GM12878 (cell line): ENCODE data around the gene MYOCD. TPM values are rescaled to one million over a fixed set of nuclear protein-coding genes. Genes with fewer than 3 reads are reported as not detected.

Experiments used
- FOXM1 ChIP-seq: IDR thresholded peaks from 2 replicates; pipeline ENCODE4 v1.6.1; 2012; ENCODE audit warnings: low read depth, mild to moderate bottlenecking, inconsistent platforms, low read length, moderate library complexity
- HSF1 ChIP-seq: fragments of 150-350 bp; IDR thresholded peaks from 2 replicates; pipeline ENCODE4 v1.6.1; 2014; ENCODE audit warnings: mild to moderate bottlenecking, low read depth, low read length
- KLF5 ChIP-seq: fragments of 450-650 bp; IDR thresholded peaks from 2 replicates; pipeline ENCODE4 v1.6.1; 2014; ENCODE audit warnings: mild to moderate bottlenecking; ENCODE audit not compliant: partially characterized antibody
- MTA3 ChIP-seq: IDR thresholded peaks from 2 replicates; pipeline ENCODE4 v1.6.1; 2012; ENCODE audit warnings: low read length, inconsistent platforms, borderline replicate concordance
- MYC ChIP-seq: IDR thresholded peaks from 2 replicates; pipeline ENCODE4 v1.6.1; 2011; ENCODE audit warnings: mild to moderate bottlenecking, low read length, moderate library complexity, inconsistent platforms; ENCODE audit not compliant: insufficient read depth, insufficient replicate concordance, insufficient read length, severe bottlenecking
- NFIC ChIP-seq: IDR thresholded peaks from 2 replicates; pipeline ENCODE4 v1.6.1; 2012; ENCODE audit warnings: low read depth, mild to moderate bottlenecking, inconsistent platforms, low read length, moderate library complexity
- NFYA ChIP-seq: IDR thresholded peaks from 2 replicates; pipeline ENCODE4 v1.6.1; 2011; ENCODE audit warnings: low read depth, mild to moderate bottlenecking, low read length, improper control_type of control experiment, borderline replicate concordance
- PAX5 ChIP-seq: IDR thresholded peaks from 2 replicates; pipeline ENCODE4 v1.6.1; 2011; ENCODE audit warnings: low read depth, low read length, borderline replicate concordance
- PKNOX1 ChIP-seq: fragments of 450-650 bp; IDR thresholded peaks from 2 replicates; pipeline ENCODE4 v1.6.1; 2016; ENCODE audit warnings: mild to moderate bottlenecking
- SMAD1 ChIP-seq: fragments of 450-650 bp; IDR thresholded peaks from 2 replicates; pipeline ENCODE4 v1.6.1; 2018; ENCODE audit warnings: mild to moderate bottlenecking, low read depth; ENCODE audit not compliant: partially characterized antibody
- SMARCA5 ChIP-seq: fragments of 450-650 bp; IDR thresholded peaks from 2 replicates; pipeline ENCODE4 v1.6.1; 2017; ENCODE audit warnings: mild to moderate bottlenecking
- STAT3 ChIP-seq: IDR thresholded peaks from 2 replicates; pipeline ENCODE4 v1.6.1; 2011; ENCODE audit warnings: low read depth, low read length, improper control_type of control experiment
- TAF1 ChIP-seq: IDR thresholded peaks from 2 replicates; pipeline ENCODE4 v1.6.1; 2011; ENCODE audit warnings: mild to moderate bottlenecking, low read depth, low read length, borderline replicate concordance
- TCF12 ChIP-seq: IDR thresholded peaks from 2 replicates; pipeline ENCODE4 v1.6.1; 2011; ENCODE audit warnings: low read depth, mild to moderate bottlenecking, low read length
- WRNIP1 ChIP-seq: IDR thresholded peaks from 2 replicates; pipeline ENCODE4 v1.6.1; 2011; ENCODE audit warnings: low read depth, low read length, improper control_type of control experiment, borderline replicate concordance
- YY1 ChIP-seq: IDR thresholded peaks from 2 replicates; pipeline ENCODE4 v1.6.1; 2011; ENCODE audit warnings: low read depth, mild to moderate bottlenecking, low read length
- polyA plus RNA-seq, 11 experiments: library from polyadenylated mRNA; depleted of rRNA in 4 of 11; unstranded in 6 of 11; stranded (reverse) in 5 of 11; fragments of >200 nt; fragmentation: Nextera tagmentation in 4 of 11; fragmentation: Illumina TruSeq in 1 of 11; extraction: Ambion mirVana in 4 of 11; extraction: Trizol in 1 of 11; gene quantifications; 1 replicate in 1 of 11; 2 replicates in 10 of 11; pipeline versions ENCODE4 v1.2.1 to v1.2.3, GENCODE V29; 2011 to 2016; ENCODE audit warnings: inconsistent platforms in 2 of 11, missing spikeins in 2 of 11, low read depth in 1 of 11
- total RNA-seq, 4 experiments: library from RNA; depleted of rRNA in 3 of 4; stranded (reverse); fragments of >200 nt in 3 of 4; fragmentation: Illumina TruSeq in 1 of 4; extraction: Trizol in 1 of 4; gene quantifications; 2 replicates each; pipeline versions ENCODE4 v1.2.1 to v1.2.3, GENCODE V29; 2013 to 2021
- TF ChIP-seq, protein P1 (sequence below): fragments of 450-650 bp; IDR thresholded peaks from 2 replicates; pipeline ENCODE4 v1.6.1; 2017; ENCODE audit warnings: mild to moderate bottlenecking, moderate library complexity
- TF ChIP-seq, protein P2 (sequence below): IDR thresholded peaks from 2 replicates; pipeline ENCODE4 v1.6.1; 2011; ENCODE audit warnings: low read depth, low read length, improper control_type of control experiment, borderline replicate concordance
- TF ChIP-seq, protein P3 (sequence below): IDR thresholded peaks from 2 replicates; pipeline ENCODE4 v1.6.1; 2012; ENCODE audit warnings: low read depth, low read length, improper control_type of control experiment
- TF ChIP-seq, protein P4 (sequence below): IDR thresholded peaks from 2 replicates; pipeline ENCODE4 v1.6.1; 2011; ENCODE audit warnings: borderline replicate concordance, low read depth, mild to moderate bottlenecking, moderate library complexity, mixed read lengths, low read length; ENCODE audit not compliant: insufficient read depth; ENCODE audit errors: extremely low read length

MYOCD gene
- total and polyA plus RNA-seq, 10 of the 15 experiments (the other 5 are each of a cell fraction or from before 2014, with no cell fraction given), result not detected

GRCh38 chr17:12815642-12816141 is 150.0 kb downstream of the MYOCD start (continued):
- TF ChIP-seq, protein P1, sequence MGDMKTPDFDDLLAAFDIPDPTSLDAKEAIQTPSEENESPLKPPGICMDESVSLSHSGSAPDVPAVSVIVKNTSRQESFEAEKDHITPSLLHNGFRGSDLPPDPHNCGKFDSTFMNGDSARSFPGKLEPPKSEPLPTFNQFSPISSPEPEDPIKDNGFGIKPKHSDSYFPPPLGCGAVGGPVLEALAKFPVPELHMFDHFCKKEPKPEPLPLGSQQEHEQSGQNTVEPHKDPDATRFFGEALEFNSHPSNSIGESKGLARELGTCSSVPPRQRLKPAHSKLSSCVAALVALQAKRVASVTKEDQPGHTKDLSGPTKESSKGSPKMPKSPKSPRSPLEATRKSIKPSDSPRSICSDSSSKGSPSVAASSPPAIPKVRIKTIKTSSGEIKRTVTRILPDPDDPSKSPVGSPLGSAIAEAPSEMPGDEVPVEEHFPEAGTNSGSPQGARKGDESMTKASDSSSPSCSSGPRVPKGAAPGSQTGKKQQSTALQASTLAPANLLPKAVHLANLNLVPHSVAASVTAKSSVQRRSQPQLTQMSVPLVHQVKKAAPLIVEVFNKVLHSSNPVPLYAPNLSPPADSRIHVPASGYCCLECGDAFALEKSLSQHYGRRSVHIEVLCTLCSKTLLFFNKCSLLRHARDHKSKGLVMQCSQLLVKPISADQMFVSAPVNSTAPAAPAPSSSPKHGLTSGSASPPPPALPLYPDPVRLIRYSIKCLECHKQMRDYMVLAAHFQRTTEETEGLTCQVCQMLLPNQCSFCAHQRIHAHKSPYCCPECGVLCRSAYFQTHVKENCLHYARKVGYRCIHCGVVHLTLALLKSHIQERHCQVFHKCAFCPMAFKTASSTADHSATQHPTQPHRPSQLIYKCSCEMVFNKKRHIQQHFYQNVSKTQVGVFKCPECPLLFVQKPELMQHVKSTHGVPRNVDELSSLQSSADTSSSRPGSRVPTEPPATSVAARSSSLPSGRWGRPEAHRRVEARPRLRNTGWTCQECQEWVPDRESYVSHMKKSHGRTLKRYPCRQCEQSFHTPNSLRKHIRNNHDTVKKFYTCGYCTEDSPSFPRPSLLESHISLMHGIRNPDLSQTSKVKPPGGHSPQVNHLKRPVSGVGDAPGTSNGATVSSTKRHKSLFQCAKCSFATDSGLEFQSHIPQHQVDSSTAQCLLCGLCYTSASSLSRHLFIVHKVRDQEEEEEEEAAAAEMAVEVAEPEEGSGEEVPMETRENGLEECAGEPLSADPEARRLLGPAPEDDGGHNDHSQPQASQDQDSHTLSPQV, result no peak
- TF ChIP-seq, protein P2, sequence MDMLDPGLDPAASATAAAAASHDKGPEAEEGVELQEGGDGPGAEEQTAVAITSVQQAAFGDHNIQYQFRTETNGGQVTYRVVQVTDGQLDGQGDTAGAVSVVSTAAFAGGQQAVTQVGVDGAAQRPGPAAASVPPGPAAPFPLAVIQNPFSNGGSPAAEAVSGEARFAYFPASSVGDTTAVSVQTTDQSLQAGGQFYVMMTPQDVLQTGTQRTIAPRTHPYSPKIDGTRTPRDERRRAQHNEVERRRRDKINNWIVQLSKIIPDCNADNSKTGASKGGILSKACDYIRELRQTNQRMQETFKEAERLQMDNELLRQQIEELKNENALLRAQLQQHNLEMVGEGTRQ, result no peak
- TF ChIP-seq TAF1 (peak; percentile 61; the same call in 1 of the 2 replicates), HSF1 (no peak), TCF12 (no peak), PKNOX1 (no peak), MTA3 (peak; percentile 69; the same call in 1 of the 2 replicates), NFYA (no peak), MYC (no peak), KLF5 (no peak), YY1 (0 out of 2 replicates have a peak, but pooled peaks have one; percentile 35), WRNIP1 (no peak), PAX5 (peak; percentile 98), NFIC (peak; percentile 86), SMAD1 (no peak), STAT3 (no peak), SMARCA5 (no peak), FOXM1 (peak; percentile 51; the same call in 1 of the 2 replicates)
- TF ChIP-seq, protein P3, sequence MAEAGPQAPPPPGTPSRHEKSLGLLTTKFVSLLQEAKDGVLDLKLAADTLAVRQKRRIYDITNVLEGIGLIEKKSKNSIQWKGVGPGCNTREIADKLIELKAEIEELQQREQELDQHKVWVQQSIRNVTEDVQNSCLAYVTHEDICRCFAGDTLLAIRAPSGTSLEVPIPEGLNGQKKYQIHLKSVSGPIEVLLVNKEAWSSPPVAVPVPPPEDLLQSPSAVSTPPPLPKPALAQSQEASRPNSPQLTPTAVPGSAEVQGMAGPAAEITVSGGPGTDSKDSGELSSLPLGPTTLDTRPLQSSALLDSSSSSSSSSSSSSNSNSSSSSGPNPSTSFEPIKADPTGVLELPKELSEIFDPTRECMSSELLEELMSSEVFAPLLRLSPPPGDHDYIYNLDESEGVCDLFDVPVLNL, result no peak
- TF ChIP-seq, protein P4, sequence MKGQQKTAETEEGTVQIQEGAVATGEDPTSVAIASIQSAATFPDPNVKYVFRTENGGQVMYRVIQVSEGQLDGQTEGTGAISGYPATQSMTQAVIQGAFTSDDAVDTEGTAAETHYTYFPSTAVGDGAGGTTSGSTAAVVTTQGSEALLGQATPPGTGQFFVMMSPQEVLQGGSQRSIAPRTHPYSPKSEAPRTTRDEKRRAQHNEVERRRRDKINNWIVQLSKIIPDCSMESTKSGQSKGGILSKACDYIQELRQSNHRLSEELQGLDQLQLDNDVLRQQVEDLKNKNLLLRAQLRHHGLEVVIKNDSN, result no peak
